IMR-90 (cell line): ENCODE data around the gene NUBP1. TPM values are rescaled to one million over a fixed set of nuclear protein-coding genes. Genes with fewer than 3 reads are reported as not detected.

Source experiments
- ATAC-seq: fragments of 200-7000 bp; cut with Tn5 transposase; 2 replicates; pipeline ENCODE4 v1.9.1; 2020; ENCODE audit warnings: low read depth, mild to moderate bottlenecking, moderate library complexity
- BruUV-seq: library from RNA; stranded (reverse); fragments of 400-500 nt; replicated peaks from 2 replicates; lab custom pipeline; 2021; lab: Mats Ljungman, UMichigan
- CTCF ChIA-PET: fragments of 300-600 bp; formaldehyde crosslinking; extraction: SDS; loops from one replicate; lab custom pipeline; 2021; ENCODE audit warnings: antibody characterized with exemption; lab: Yijun Ruan, JAX
- POLR2A ChIA-PET: fragments of 300-600 bp; sonication (Branson Sonifier 250); formaldehyde crosslinking; loops from one replicate; lab custom pipeline; 2022; ENCODE audit warnings: antibody characterized with exemption; ENCODE audit not compliant: unreplicated experiment; lab: Charles Lee
- DNase-seq: peaks from one replicate; pipeline ENCODE4 v3.0.0; 2013
- H2AFZ ChIP-seq: replicated peaks from 2 replicates; pipeline ENCODE3; 2013; ENCODE audit warnings: low read length, mild to moderate bottlenecking; ENCODE audit not compliant: poor library complexity
- H2AK5ac ChIP-seq: 2 replicates; pipeline ENCODE4 v1.6.1; 2013; ENCODE audit warnings: low read depth, low read length, inconsistent platforms
- H2AK9ac ChIP-seq: replicated peaks from 2 replicates; pipeline ENCODE3; 2013; ENCODE audit warnings: mild to moderate bottlenecking, low read depth, low read length, moderate library complexity; ENCODE audit not compliant: poor library complexity
- H2BK120ac ChIP-seq: 2 replicates; pipeline ENCODE4 v1.6.1; 2013; ENCODE audit warnings: low read depth, low read length, inconsistent platforms
- H2BK15ac ChIP-seq: 3 replicates; pipeline ENCODE4 v1.6.1; 2013; ENCODE audit warnings: low read depth, low read length, inconsistent platforms
- H2BK20ac ChIP-seq: 2 replicates; pipeline ENCODE4 v1.6.1; 2013; ENCODE audit warnings: low read depth, mild to moderate bottlenecking, inconsistent platforms, low read length, moderate library complexity
- H2BK5ac ChIP-seq: 2 replicates; pipeline ENCODE4 v1.6.1; 2013; ENCODE audit warnings: mild to moderate bottlenecking, low read depth, low read length, inconsistent platforms; ENCODE audit not compliant: poor library complexity, severe bottlenecking
- H3K14ac ChIP-seq: replicated peaks from 2 replicates; pipeline ENCODE4 v1.6.1; 2013; ENCODE audit warnings: low read depth, low read length, inconsistent platforms
- H3K18ac ChIP-seq: 2 replicates; pipeline ENCODE4 v1.6.1; 2013; ENCODE audit warnings: low read depth, low read length, control low read depth
- H3K23ac ChIP-seq: 2 replicates; pipeline ENCODE4 v1.6.1; 2013; ENCODE audit warnings: low read depth, low read length, inconsistent platforms
- H3K27ac ChIP-seq: 2 replicates; pipeline ENCODE4 v1.5.1; 2013; ENCODE audit warnings: mild to moderate bottlenecking, control low read depth, low read length; ENCODE audit not compliant: insufficient read depth
- H3K27me3 ChIP-seq: 2 replicates; pipeline ENCODE4 v1.6.1; 2013; ENCODE audit warnings: low read length; ENCODE audit not compliant: control insufficient read depth, insufficient read depth
- H3K36me3 ChIP-seq: 2 replicates; pipeline ENCODE4 v1.6.1; 2013; ENCODE audit warnings: low read length, mixed read lengths; ENCODE audit not compliant: control insufficient read depth, insufficient read depth
- H3K4ac ChIP-seq: 2 replicates; pipeline ENCODE4 v1.6.1; 2013; ENCODE audit warnings: low read depth, low read length, inconsistent platforms
- H3K4me1 ChIP-seq: 2 replicates; pipeline ENCODE4 v1.6.1; 2013; ENCODE audit warnings: low read length, mixed read lengths; ENCODE audit not compliant: control insufficient read depth, insufficient read depth
- H3K4me2 ChIP-seq: 2 replicates; pipeline ENCODE4 v1.6.1; 2013; ENCODE audit warnings: low read depth, mild to moderate bottlenecking, control low read depth, low read length, moderate library complexity
- H3K4me3 ChIP-seq: 2 replicates; pipeline ENCODE4 v1.5.1; 2013; ENCODE audit warnings: low read depth, mild to moderate bottlenecking, control low read depth, low read length, moderate library complexity; ENCODE audit not compliant: insufficient read depth
- H3K56ac ChIP-seq: 2 replicates; pipeline ENCODE4 v1.6.1; 2013; ENCODE audit warnings: low read length, inconsistent platforms; ENCODE audit not compliant: insufficient read depth; ENCODE audit errors: extremely low read depth
- H3K79me1 ChIP-seq, 2 experiments: 2 replicates each; pipeline ENCODE4 v1.6.1; 2013; ENCODE audit warnings: low read length in 2 of 2, inconsistent platforms in 1 of 2, low read depth in 1 of 2
- H3K9ac ChIP-seq: 2 replicates; pipeline ENCODE4 v1.6.1; 2013; ENCODE audit warnings: low read depth, low read length, control low read depth
- H3K9me1 ChIP-seq: 2 replicates; pipeline ENCODE4 v1.6.1; 2013; ENCODE audit warnings: low read length, inconsistent platforms; ENCODE audit not compliant: insufficient read depth
- H3K9me3 ChIP-seq: 2 replicates; pipeline ENCODE4 v1.6.1; 2013; ENCODE audit warnings: low read length; ENCODE audit not compliant: control insufficient read depth, insufficient read depth
- H4K20me1 ChIP-seq: 2 replicates; pipeline ENCODE4 v1.6.1; 2013; ENCODE audit warnings: low read length, inconsistent platforms; ENCODE audit not compliant: insufficient read depth
- H4K5ac ChIP-seq: 2 replicates; pipeline ENCODE4 v1.6.1; 2013; ENCODE audit warnings: mild to moderate bottlenecking, low read depth, low read length, control low read depth
- H4K8ac ChIP-seq, 2 experiments: 2 replicates each; pipeline ENCODE4 v1.6.1; 2013; ENCODE audit warnings: low read depth in 2 of 2, low read length in 2 of 2, control low read depth in 1 of 2, inconsistent platforms in 1 of 2
- H4K91ac ChIP-seq: 2 replicates; pipeline ENCODE4 v1.6.1; 2013; ENCODE audit warnings: low read depth, low read length, inconsistent platforms; ENCODE audit not compliant: insufficient read depth
- BHLHE40 ChIP-seq: fragments of 150-350 bp; IDR thresholded peaks from 2 replicates; pipeline ENCODE4 v1.6.1; 2016; ENCODE audit warnings: mild to moderate bottlenecking, low read depth, low read length
- CHD1 ChIP-seq: IDR thresholded peaks from 2 replicates; pipeline ENCODE4 v1.6.1; 2012; ENCODE audit warnings: low read depth, low read length, improper control_type of control experiment
- FOS ChIP-seq: fragments of 150-350 bp; IDR thresholded peaks from 2 replicates; pipeline ENCODE4 v1.6.1; 2016; ENCODE audit warnings: low read depth, low read length
- MAFK ChIP-seq: IDR thresholded peaks from 2 replicates; pipeline ENCODE4 v1.6.1; 2012; ENCODE audit warnings: low read depth, low read length, improper control_type of control experiment
- MAZ ChIP-seq: IDR thresholded peaks from 2 replicates; pipeline ENCODE4 v1.6.1; 2012; ENCODE audit warnings: low read depth, mild to moderate bottlenecking, low read length, improper control_type of control experiment, moderate library complexity, borderline replicate concordance
- MXI1 ChIP-seq: IDR thresholded peaks from 2 replicates; pipeline ENCODE4 v1.6.1; 2012; ENCODE audit warnings: low read depth, mild to moderate bottlenecking, low read length, moderate library complexity, borderline replicate concordance
- NFE2L2 ChIP-seq: fragments of 150-350 bp; IDR thresholded peaks from 2 replicates; pipeline ENCODE4 v1.6.1; 2016; ENCODE audit warnings: low read depth, mild to moderate bottlenecking, low read length
- POLR2A ChIP-seq: IDR thresholded peaks from 2 replicates; pipeline ENCODE4 v1.6.1; 2012; ENCODE audit warnings: mild to moderate bottlenecking, low read depth, low read length
- RAD21 ChIP-seq: IDR thresholded peaks from 2 replicates; pipeline ENCODE4 v1.6.1; 2012; ENCODE audit warnings: low read length, improper control_type of control experiment
- RCOR1 ChIP-seq: IDR thresholded peaks from 2 replicates; pipeline ENCODE4 v1.6.1; 2012; ENCODE audit warnings: mild to moderate bottlenecking, low read length, improper control_type of control experiment; ENCODE audit not compliant: insufficient replicate concordance
- RFX5 ChIP-seq: IDR thresholded peaks from 2 replicates; pipeline ENCODE4 v1.8.0; 2012; ENCODE audit warnings: low read depth, mild to moderate bottlenecking, low read length, moderate library complexity
- WGBS, 2 experiments: methylation state at CpG; one replicate each; pipeline versions ENCODE4 v1.1.5 to v1.1.7; 2013; ENCODE audit warnings: missing lambda C conversion rate in 2 of 2; ENCODE audit not compliant: insufficient read length in 1 of 2; ENCODE audit errors: extremely low coverage in 2 of 2; 5-methylcytosine and 5-hydroxymethylcytosine counted together
- dilution Hi-C: fragments of 300-500 bp; cut with HindIII; formaldehyde crosslinking; loops from one replicate; pipeline ENCODE4 v1.14.3; 2018; ENCODE audit warnings: low sequenced_read_pairs; ENCODE audit not compliant: unreplicated experiment
- in situ Hi-C: fragments of 300-500 bp; cut with MboI; formaldehyde crosslinking; loops from 3 replicates; pipeline ENCODE4 v1.14.3; 2019; ENCODE audit warnings: low sequenced_read_pairs, inconsistent platforms, mixed read lengths
- intact Hi-C: fragments of 100-400 bp; cut with micrococcal nuclease; formaldehyde crosslinking; loops from 2 replicates; pipeline ENCODE4 v1.10.0; 2022
- polyA plus RNA-seq, 3 experiments: library from polyadenylated mRNA; depleted of rRNA; stranded (reverse); fragments of >200 nt; gene quantifications; 2 replicates each; pipeline ENCODE4 v1.2.3, GENCODE V29; 2012; ENCODE audit warnings: low replicate concordance in 1 of 3
- total RNA-seq: library from RNA; depleted of rRNA; stranded (reverse); fragments of >200 nt; gene quantifications from 2 replicates; pipeline ENCODE4 v1.2.3, GENCODE V29; 2012
- TF ChIP-seq, protein P1 (sequence below): conservative IDR thresholded peaks from 2 replicates; pipeline ENCODE4 v1.5.1; 2012; ENCODE audit warnings: mild to moderate bottlenecking, low read depth, low read length, improper control_type of control experiment
- TF ChIP-seq, protein P2 (sequence below): fragments of 150-350 bp; IDR thresholded peaks from 2 replicates; pipeline ENCODE4 v1.6.1; 2017; ENCODE audit warnings: mild to moderate bottlenecking, antibody characterized with exemption, low read length, low read depth

The NUBP1 gene
- total and polyA plus RNA-seq, 2 of the 4 experiments (the other 2 are of a cell fraction), result 28.0 to 31.5 TPM

DNA sequence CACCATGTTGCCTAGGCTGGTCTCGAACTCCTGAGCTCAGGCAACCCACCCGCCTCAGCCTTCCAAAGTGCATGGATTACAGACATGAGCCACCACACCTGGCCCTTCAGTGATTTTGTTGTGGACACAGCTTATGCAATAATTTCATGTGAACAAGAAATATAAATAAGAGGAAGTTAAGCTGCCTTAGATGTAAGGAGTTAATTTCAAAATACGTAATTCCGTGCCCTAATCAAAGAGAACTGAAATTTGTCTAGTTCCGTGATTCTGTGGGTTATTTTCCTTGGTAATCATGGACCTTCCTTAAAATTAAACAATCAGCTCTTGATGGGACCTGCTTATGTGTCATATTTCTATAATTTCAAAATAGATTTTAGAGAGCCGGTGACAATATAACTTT lies 63.1 kb downstream of the NUBP1 start:
- H2BK20ac ChIP-seq, result no peak overlapping the region
- no peak overlapping the region for H2AK9ac ChIP-seq
- H2BK15ac ChIP-seq, result no peak overlapping the region
- peaks cover 12% of the 10 kb centered on the region for H3K27me3 ChIP-seq
- intact Hi-C loops, result no loop called here
- no peak overlapping the region for H3K18ac ChIP-seq
- ATAC-seq (no peak), DNase-seq (no peak)
- in situ Hi-C loops, result no loop called here
- H4K5ac ChIP-seq, result no peak overlapping the region
- no peak overlapping the region for H4K91ac ChIP-seq
- dilution Hi-C loops, result no loop called here
- H2BK120ac ChIP-seq, result no peak overlapping the region
- no peak overlapping the region for H2AK5ac ChIP-seq
- BruUV-seq, result no TSS peak
- no peak overlapping the region for H2BK5ac ChIP-seq
- no peaks in the 10 kb centered on the region for H3K9me1 ChIP-seq
- no peak overlapping the region for H3K23ac ChIP-seq
- no peaks in the 10 kb centered on the region for H3K4me1 ChIP-seq
- no peak overlapping the region for H3K56ac ChIP-seq
- no peak overlapping the region for H3K27ac ChIP-seq
- POLR2A ChIA-PET, result no interaction called here
- H3K4me2 ChIP-seq, result no peak overlapping the region
- H3K36me3 ChIP-seq, result no peaks in the 10 kb centered on the region
- H3K14ac ChIP-seq, result no peak overlapping the region
- TF ChIP-seq RCOR1 (no peak), FOS (no peak), RAD21 (no peak), NFE2L2 (no peak), RFX5 (no peak), MAZ (no peak), BHLHE40 (no peak), MAFK (no peak), MXI1 (no peak), CHD1 (no peak), POLR2A (no peak)
- TF ChIP-seq, protein P1, sequence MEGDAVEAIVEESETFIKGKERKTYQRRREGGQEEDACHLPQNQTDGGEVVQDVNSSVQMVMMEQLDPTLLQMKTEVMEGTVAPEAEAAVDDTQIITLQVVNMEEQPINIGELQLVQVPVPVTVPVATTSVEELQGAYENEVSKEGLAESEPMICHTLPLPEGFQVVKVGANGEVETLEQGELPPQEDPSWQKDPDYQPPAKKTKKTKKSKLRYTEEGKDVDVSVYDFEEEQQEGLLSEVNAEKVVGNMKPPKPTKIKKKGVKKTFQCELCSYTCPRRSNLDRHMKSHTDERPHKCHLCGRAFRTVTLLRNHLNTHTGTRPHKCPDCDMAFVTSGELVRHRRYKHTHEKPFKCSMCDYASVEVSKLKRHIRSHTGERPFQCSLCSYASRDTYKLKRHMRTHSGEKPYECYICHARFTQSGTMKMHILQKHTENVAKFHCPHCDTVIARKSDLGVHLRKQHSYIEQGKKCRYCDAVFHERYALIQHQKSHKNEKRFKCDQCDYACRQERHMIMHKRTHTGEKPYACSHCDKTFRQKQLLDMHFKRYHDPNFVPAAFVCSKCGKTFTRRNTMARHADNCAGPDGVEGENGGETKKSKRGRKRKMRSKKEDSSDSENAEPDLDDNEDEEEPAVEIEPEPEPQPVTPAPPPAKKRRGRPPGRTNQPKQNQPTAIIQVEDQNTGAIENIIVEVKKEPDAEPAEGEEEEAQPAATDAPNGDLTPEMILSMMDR, result no peak
- TF ChIP-seq, protein P2, sequence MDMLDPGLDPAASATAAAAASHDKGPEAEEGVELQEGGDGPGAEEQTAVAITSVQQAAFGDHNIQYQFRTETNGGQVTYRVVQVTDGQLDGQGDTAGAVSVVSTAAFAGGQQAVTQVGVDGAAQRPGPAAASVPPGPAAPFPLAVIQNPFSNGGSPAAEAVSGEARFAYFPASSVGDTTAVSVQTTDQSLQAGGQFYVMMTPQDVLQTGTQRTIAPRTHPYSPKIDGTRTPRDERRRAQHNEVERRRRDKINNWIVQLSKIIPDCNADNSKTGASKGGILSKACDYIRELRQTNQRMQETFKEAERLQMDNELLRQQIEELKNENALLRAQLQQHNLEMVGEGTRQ, result no peak
- no peaks in the 10 kb centered on the region for H3K79me1 ChIP-seq
- H3K4me3 ChIP-seq, result no peak overlapping the region
- WGBS, 2 experiments, result no CpG with 5 or more reads among the region's 6 CpGs
- H4K20me1 ChIP-seq, result no peaks in the 10 kb centered on the region
- no peak overlapping the region for H2AFZ ChIP-seq
- no peaks in the 10 kb centered on the region for H3K9me3 ChIP-seq
- H3K4ac ChIP-seq, result no peak overlapping the region
- no peak overlapping the region for H4K8ac ChIP-seq
- CTCF ChIA-PET, result interaction anchor here (0.6 kb wide), 1 partner anchor 50 kb away, joined by 3 read pairs; no protein-coding TSS in a partner anchor
- H3K9ac ChIP-seq, result no peak overlapping the region
